GM12875 (cell line): ENCODE data around the gene POU2AF2.

ENCODE experiments used
- H3K4me3 ChIP-seq: one replicate; pipeline ENCODE4 v1.5.1; 2011; ENCODE audit warnings: low read depth, low read length, control low read depth
- TF ChIP-seq, protein P1 (sequence below): IDR thresholded peaks from 2 replicates; pipeline ENCODE4 v1.5.1; 2011; ENCODE audit warnings: low read depth, mild to moderate bottlenecking, control low read depth, inconsistent platforms, low read length, moderate library complexity, borderline replicate concordance; ENCODE audit not compliant: insufficient read depth

The POU2AF2 gene, protein sequence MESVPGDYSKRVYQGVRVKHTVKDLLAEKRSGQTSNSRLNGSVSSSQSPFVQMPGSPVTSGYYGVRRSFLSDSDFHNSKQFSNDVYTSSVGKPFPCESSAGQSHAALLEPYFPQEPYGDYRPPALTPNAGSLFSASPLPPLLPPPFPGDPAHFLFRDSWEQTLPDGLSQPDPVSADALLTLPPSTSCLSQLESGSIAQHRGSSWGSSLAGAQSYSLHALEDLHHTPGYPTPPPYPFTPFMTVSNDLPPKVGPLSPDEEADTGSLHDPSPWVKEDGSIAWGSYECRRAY

DNA sequence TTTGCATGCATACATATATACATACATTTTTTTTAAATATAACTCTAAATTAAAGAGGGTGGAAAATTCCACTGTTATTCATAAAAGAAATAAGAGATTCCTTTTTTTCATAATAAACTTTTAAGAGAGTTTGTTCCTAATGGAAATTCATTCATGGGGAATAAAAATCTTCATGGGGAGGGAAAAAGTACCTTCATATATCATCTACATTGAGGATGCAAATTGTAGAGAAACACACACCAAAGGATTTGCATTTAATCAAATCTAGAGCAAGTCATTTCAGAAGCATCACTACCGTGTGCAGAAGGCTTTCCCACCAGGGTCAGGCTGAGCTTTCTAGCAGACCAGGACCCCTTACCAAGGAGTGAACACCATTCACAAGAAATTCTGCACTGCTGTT is at the start of gene POU2AF2:
Gene POU2AF2 (plus strand): TSS at position 301 of the 400 bp plus-strand sequence. CDS start 129 bp downstream, outside the sequence.
- TF ChIP-seq, protein P1, sequence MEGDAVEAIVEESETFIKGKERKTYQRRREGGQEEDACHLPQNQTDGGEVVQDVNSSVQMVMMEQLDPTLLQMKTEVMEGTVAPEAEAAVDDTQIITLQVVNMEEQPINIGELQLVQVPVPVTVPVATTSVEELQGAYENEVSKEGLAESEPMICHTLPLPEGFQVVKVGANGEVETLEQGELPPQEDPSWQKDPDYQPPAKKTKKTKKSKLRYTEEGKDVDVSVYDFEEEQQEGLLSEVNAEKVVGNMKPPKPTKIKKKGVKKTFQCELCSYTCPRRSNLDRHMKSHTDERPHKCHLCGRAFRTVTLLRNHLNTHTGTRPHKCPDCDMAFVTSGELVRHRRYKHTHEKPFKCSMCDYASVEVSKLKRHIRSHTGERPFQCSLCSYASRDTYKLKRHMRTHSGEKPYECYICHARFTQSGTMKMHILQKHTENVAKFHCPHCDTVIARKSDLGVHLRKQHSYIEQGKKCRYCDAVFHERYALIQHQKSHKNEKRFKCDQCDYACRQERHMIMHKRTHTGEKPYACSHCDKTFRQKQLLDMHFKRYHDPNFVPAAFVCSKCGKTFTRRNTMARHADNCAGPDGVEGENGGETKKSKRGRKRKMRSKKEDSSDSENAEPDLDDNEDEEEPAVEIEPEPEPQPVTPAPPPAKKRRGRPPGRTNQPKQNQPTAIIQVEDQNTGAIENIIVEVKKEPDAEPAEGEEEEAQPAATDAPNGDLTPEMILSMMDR, result no peak
- no peak within 1 kb of the TSS for H3K4me3 ChIP-seq

DNA sequence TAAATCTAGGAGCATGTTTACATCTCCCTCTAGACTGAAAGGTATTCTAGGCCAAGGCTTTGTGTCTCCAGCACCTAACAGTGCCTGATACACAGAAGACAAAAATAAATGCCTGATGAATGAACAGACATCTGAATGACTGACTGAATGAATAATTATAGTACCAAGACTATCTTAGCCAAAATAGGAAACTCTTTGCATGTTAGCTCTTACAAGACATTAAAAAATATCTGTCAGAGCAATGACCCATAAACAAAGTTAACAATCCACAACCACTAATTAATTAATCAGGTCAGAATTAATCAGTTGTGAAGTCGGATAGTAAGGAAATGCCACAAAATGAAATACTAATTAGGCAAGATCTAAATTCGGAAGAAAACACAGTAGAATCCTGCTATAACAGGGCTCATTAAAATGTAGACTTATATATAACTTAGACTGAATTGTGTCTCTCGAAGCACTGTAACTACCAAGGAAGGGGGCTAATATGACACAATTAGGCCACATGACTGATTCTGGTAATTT is 45.5 kb upstream of the POU2AF2 start:
- no peak overlapping the region for H3K4me3 ChIP-seq
- TF ChIP-seq, protein P1, result no peak

DNA sequence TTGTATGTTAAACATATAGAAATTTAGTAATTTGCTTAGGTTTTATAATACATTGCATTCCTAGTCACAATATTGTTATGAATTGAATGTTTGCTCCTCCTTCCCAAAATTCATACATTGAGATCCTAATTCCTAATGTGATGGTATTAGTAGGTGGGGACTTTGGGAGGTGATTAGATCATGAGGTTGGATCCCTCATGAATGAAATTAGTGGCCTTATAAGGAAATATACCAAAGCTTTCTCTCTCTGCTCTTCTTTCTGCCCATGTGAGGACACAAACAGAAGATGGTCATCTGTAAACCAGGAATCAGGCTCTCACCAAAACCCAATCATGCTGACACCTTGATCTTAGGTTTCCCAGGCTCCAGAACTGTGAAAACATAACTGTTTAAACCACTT is 41.3 kb upstream of the POU2AF2 start:
- TF ChIP-seq, protein P1, result no peak

DNA sequence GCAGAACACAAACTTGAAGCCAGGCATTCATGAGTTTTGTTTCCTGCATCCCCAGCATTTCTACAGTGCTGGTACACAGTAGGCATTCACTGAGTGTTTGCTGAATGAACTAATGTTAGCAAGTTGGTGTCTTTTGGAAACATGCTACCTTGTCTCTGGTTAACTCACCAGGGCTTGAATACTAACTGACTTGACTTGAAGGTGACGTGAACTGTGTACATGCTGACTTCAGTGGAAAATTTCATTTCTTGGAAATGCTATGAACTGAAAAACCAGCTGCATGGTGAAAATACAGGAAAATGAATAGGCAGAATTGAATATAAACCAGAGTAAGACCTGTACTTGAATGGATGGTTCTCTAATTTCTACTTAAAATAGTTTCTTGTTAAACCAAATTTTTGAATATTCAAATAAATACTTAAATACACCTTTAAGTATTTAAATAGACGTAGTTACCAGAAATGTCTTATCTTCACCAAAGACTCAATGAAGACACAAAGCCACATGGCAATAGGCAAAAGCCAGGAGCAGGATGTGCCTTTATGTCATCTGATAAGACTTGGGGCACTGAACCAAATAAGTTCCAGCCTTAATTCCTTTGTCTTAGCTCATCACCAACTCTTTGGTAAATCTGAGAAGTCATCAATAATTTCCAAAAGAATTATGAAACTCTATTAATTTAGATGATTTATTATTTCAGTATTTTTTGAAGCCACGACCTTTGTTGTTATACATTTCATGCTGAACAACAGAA is 39.7 kb upstream of the POU2AF2 start:
- TF ChIP-seq, protein P1, result no peak
- no peak overlapping the region for H3K4me3 ChIP-seq

More for the DNA sequence above, 41.3 kb upstream of the POU2AF2 start:
- no peak overlapping the region for H3K4me3 ChIP-seq

DNA sequence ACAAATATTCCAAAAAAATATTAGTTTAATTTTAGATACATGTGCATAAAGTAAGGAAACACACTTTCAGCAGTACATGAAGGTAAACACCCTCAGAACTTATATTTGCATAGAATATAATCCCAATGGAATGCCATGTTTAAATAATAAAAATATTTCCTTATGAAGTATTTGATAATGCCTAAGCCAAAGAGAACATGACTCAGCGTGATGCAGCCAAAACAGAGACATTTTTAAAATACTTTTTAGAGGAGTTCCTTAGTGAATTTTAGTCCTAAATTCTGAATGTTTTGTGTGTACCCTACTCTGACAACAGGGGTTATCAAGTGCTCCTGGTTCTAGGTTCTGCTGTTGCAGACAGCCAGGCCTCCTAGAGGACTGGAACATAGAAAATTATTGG is 39.1 kb upstream of the POU2AF2 start:
- no peak overlapping the region for H3K4me3 ChIP-seq
- TF ChIP-seq, protein P1, result no peak

DNA sequence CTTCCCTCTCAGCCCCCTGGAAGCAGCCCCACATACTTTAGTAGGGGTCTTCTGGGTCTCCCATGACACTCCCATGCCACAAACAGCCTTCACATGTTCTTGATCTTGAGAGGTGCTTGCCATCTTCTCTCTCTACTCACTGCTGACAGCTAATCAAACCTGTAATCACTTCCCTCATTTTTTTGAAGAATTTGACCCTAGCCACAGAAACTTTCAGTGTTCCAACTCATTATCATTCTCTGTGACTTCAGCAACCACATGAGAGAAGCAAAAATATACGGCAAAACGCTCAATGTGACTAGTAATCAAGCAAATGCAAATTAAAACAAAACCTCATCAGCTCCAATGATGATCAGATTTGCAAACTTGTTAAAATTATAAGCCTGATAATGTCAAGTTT is 38.3 kb upstream of the POU2AF2 start:
- H3K4me3 ChIP-seq, result no peak overlapping the region

More for the DNA sequence above, 38.3 kb upstream of the POU2AF2 start:
- TF ChIP-seq, protein P1, result no peak
